HCT116 (cell line): ENCODE data around the gene FYCO1. TPM values are rescaled to one million over a fixed set of nuclear protein-coding genes. Genes with fewer than 3 reads are reported as not detected.

Experiments used
- ATAC-seq: fragments of 200-7000 bp; cut with Tn5 transposase; 2 replicates; pipeline ENCODE4 v1.9.1; 2020; ENCODE audit warnings: mild to moderate bottlenecking, moderate library complexity
- BruUV-seq: library from RNA; stranded (reverse); fragments of 400-500 nt; replicated peaks from 2 replicates; lab custom pipeline; 2021; lab: Mats Ljungman, UMichigan
- CTCF ChIA-PET: fragments of 300-600 bp; sonication (Branson Sonifier 250); formaldehyde crosslinking; loops from one replicate; lab custom pipeline; 2021; ENCODE audit warnings: antibody characterized with exemption; lab: Charles Lee
- POLR2A ChIA-PET: fragments of 300-600, 350-600 bp; sonication (Branson Sonifier 250); formaldehyde crosslinking; loops from one replicate; lab custom pipeline; 2021; ENCODE audit warnings: antibody characterized with exemption; lab: Charles Lee
- RAD21 ChIA-PET, 2 experiments: fragments of 300-600 bp; sonication (Branson Sonifier 250); formaldehyde crosslinking; loops; one replicate each; lab custom pipeline; 2023; ENCODE audit warnings: low total read pairs in 2 of 2; ENCODE audit not compliant: uncharacterized antibody in 2 of 2, unreplicated experiment in 2 of 2, low non-redundant PET in 1 of 2; lab: Charles Lee
- DNase-seq: peaks from one replicate; pipeline ENCODE4 v3.0.0-alpha.2; 2010; ENCODE audit warnings: low read depth, low spot score
- H2AFZ ChIP-seq: fragments of 200-600 bp; shearing (Covaris generic), sonication (generic); 2 replicates; pipeline ENCODE4 v1.6.1; 2017; ENCODE audit warnings: low read depth, mixed run types, mixed read lengths, antibody characterized with exemption, low read length; ENCODE audit not compliant: poor library complexity, severe bottlenecking
- H3K27ac ChIP-seq: 2 replicates; pipeline ENCODE4 v1.5.1; 2012; ENCODE audit warnings: low read depth, low read length
- H3K27me3 ChIP-seq: fragments of 200-600 bp; sonication (generic); 2 replicates; pipeline ENCODE4 v1.6.1; 2016; ENCODE audit warnings: mixed run types, low read length, mixed read lengths; ENCODE audit not compliant: insufficient read depth
- H3K36me3 ChIP-seq, 2 experiments: fragments of 200-500 bp in 1 of 2; fragments of 200-600 bp in 1 of 2; sonication (Bioruptor generic) in 1 of 2; sonication (generic) in 1 of 2; 2 replicates each; pipeline versions ENCODE4 v1.5.1 to v1.6.1; 2014 to 2016; ENCODE audit warnings: low read length in 2 of 2, inconsistent platforms in 1 of 2, mixed read lengths in 1 of 2, mixed run types in 1 of 2; ENCODE audit not compliant: insufficient read depth in 2 of 2, control insufficient read depth in 1 of 2
- H3K4me1 ChIP-seq, 2 experiments: fragments of 200-600 bp in 1 of 2; sonication (generic) in 1 of 2; 2 replicates each; pipeline versions ENCODE4 v1.5.1 to v1.6.1; 2012 to 2017; ENCODE audit warnings: low read length in 2 of 2, inconsistent platforms in 1 of 2, mild to moderate bottlenecking in 1 of 2, mixed read lengths in 1 of 2, mixed run types in 1 of 2, moderate library complexity in 1 of 2; ENCODE audit not compliant: insufficient read depth in 2 of 2, control insufficient read depth in 1 of 2
- H3K4me2 ChIP-seq: fragments of 200-600 bp; sonication (generic); 2 replicates; pipeline ENCODE4 v1.6.1; 2017; ENCODE audit warnings: mixed run types, low read length, mixed read lengths
- H3K4me3 ChIP-seq, 2 experiments: fragments of 200-600 bp in 1 of 2; sonication (generic) in 1 of 2; replicated peaks in 1 of 2; 2 replicates each; pipeline ENCODE4 v1.5.1; 2011 to 2016; ENCODE audit warnings: low read length in 2 of 2, control low read depth in 1 of 2, low read depth in 1 of 2, mild to moderate bottlenecking in 1 of 2, mixed read lengths in 1 of 2, mixed run types in 1 of 2
- H3K79me2 ChIP-seq: fragments of 200-600 bp; sonication (generic); 2 replicates; pipeline ENCODE4 v1.6.1; 2017; ENCODE audit warnings: mild to moderate bottlenecking, mixed run types, low read length, moderate library complexity, mixed read lengths; ENCODE audit not compliant: insufficient read depth
- H3K9ac ChIP-seq: fragments of 200-600 bp; sonication (generic); 2 replicates; pipeline ENCODE4 v1.6.1; 2016; ENCODE audit warnings: low read length, mixed read lengths
- H3K9me2 ChIP-seq: fragments of 200-600 bp; sonication (generic), shearing (Covaris generic); 2 replicates; pipeline ENCODE4 v1.6.1; 2017; ENCODE audit warnings: mixed run types, mild to moderate bottlenecking, moderate library complexity; ENCODE audit not compliant: insufficient read depth
- H3K9me3 ChIP-seq, 2 experiments: fragments of 200-500 bp in 1 of 2; fragments of 200-600 bp in 1 of 2; sonication (Bioruptor generic) in 1 of 2; sonication (generic) in 1 of 2; 2 replicates each; pipeline ENCODE4 v1.6.1; 2014 to 2017; ENCODE audit warnings: low read length in 2 of 2, mixed read lengths in 2 of 2, inconsistent platforms in 1 of 2, low read depth in 1 of 2, mild to moderate bottlenecking in 1 of 2, mixed run types in 1 of 2, moderate library complexity in 1 of 2; ENCODE audit not compliant: control insufficient read depth in 1 of 2, insufficient read depth in 1 of 2
- H4K20me1 ChIP-seq: fragments of 200-600 bp; sonication (generic), shearing (Covaris generic); 2 replicates; pipeline ENCODE4 v1.6.1; 2017; ENCODE audit warnings: mixed run types, mild to moderate bottlenecking, moderate library complexity; ENCODE audit not compliant: insufficient read depth
- CBX3 ChIP-seq: IDR thresholded peaks from 2 replicates; pipeline ENCODE4 v1.6.1; 2012; ENCODE audit warnings: low read depth
- CEBPB ChIP-seq: IDR thresholded peaks from 2 replicates; pipeline ENCODE4 v1.6.1; 2012; ENCODE audit warnings: low read depth
- ELF1 ChIP-seq: IDR thresholded peaks from 2 replicates; pipeline ENCODE4 v1.6.1; 2012; ENCODE audit warnings: low read depth, borderline replicate concordance
- FOSL1 ChIP-seq: IDR thresholded peaks from 2 replicates; pipeline ENCODE4 v1.6.1; 2012; ENCODE audit warnings: low read depth
- JUND ChIP-seq: IDR thresholded peaks from 2 replicates; pipeline ENCODE4 v1.6.1; 2012
- RAD21 ChIP-seq: IDR thresholded peaks from 2 replicates; pipeline ENCODE4 v1.6.1; 2012; ENCODE audit warnings: low read depth, mild to moderate bottlenecking
- SP1 ChIP-seq: IDR thresholded peaks from 2 replicates; pipeline ENCODE4 v1.6.1; 2012; ENCODE audit warnings: low read depth
- SRF ChIP-seq: IDR thresholded peaks from 2 replicates; pipeline ENCODE4 v1.6.1; 2012; ENCODE audit warnings: low read depth
- intact Hi-C: fragments of 100-400 bp; cut with micrococcal nuclease; formaldehyde crosslinking; loops from 2 replicates; pipeline ENCODE4 v1.10.0; 2022
- total RNA-seq: library from RNA; stranded (reverse); gene quantifications from one replicate; pipeline ENCODE4 v1.2.1, GENCODE V29; 2021; ENCODE audit not compliant: unreplicated experiment
- TF ChIP-seq, protein P1 (sequence below): IDR thresholded peaks from 2 replicates; pipeline ENCODE4 v1.6.1; 2012
- TF ChIP-seq, protein P2 (sequence below): IDR thresholded peaks from 2 replicates; pipeline ENCODE4 v1.6.1; 2012; ENCODE audit warnings: low read depth

The FYCO1 gene
- total RNA-seq, 1 experiment from 2014 or later = 15.8 TPM

DNA sequence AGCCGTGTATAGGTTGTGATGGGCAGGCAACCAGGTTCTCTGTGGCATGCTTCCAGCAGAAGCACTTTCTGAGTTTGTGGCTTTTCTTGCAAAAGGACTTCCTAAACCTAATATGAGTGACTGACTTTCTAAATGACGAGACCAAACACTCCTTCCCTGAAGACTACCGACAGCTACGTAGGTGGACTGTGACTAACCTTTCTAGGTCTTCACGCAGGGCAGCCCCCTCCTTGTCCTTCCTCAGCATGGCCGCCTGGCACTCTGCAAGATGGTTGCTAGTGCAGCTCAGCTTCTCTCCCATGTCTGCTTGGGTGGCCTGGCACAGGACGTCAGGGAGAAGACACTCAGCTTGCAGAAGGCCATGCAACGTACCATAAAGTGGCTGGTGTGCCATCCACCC lies 31.5 kb downstream of the FYCO1 start:
- Histone ChIP-seq H2AFZ (no peak overlapping the region), H3K36me3 (peaks cover 22 to 28% of the 10 kb centered on the region in 2 experiments), H3K79me2 (no peaks in the 10 kb centered on the region), H3K9ac (no peak overlapping the region), H3K9me3 (no peaks in the 10 kb centered on the region), H3K27me3 (no peaks in the 10 kb centered on the region), H3K27ac (no peak overlapping the region), H3K4me1 (no peaks in the 10 kb centered on the region), H3K4me3 (no peak overlapping the region), H3K9me2 (no peaks in the 10 kb centered on the region), H4K20me1 (no peaks in the 10 kb centered on the region), H3K4me2 (no peak overlapping the region)
- DNase-seq (no peak), ATAC-seq (no peak)
- CTCF ChIA-PET = no interaction called here
- RAD21 ChIA-PET = no interaction called here
- TF ChIP-seq SP1 = no peak
- no peak for TF ChIP-seq RAD21
- no peak for TF ChIP-seq CBX3
- no peak for TF ChIP-seq SRF
- no peak for TF ChIP-seq ELF1
- TF ChIP-seq, protein P1, sequence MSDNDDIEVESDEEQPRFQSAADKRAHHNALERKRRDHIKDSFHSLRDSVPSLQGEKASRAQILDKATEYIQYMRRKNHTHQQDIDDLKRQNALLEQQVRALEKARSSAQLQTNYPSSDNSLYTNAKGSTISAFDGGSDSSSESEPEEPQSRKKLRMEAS = no peak
- TF ChIP-seq FOSL1 = no peak
- no peak for TF ChIP-seq JUND
- no peak for TF ChIP-seq CEBPB
- TF ChIP-seq, protein P2, sequence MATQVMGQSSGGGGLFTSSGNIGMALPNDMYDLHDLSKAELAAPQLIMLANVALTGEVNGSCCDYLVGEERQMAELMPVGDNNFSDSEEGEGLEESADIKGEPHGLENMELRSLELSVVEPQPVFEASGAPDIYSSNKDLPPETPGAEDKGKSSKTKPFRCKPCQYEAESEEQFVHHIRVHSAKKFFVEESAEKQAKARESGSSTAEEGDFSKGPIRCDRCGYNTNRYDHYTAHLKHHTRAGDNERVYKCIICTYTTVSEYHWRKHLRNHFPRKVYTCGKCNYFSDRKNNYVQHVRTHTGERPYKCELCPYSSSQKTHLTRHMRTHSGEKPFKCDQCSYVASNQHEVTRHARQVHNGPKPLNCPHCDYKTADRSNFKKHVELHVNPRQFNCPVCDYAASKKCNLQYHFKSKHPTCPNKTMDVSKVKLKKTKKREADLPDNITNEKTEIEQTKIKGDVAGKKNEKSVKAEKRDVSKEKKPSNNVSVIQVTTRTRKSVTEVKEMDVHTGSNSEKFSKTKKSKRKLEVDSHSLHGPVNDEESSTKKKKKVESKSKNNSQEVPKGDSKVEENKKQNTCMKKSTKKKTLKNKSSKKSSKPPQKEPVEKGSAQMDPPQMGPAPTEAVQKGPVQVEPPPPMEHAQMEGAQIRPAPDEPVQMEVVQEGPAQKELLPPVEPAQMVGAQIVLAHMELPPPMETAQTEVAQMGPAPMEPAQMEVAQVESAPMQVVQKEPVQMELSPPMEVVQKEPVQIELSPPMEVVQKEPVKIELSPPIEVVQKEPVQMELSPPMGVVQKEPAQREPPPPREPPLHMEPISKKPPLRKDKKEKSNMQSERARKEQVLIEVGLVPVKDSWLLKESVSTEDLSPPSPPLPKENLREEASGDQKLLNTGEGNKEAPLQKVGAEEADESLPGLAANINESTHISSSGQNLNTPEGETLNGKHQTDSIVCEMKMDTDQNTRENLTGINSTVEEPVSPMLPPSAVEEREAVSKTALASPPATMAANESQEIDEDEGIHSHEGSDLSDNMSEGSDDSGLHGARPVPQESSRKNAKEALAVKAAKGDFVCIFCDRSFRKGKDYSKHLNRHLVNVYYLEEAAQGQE = no peak
- POLR2A ChIA-PET = no interaction called here
- no TSS peak for BruUV-seq
- intact Hi-C loops = no loop called here
